ENCODE measurements around the gene CENPQ.

- TF ChIP-seq REST (IDR thresholded peaks at IDR 0.05; ENCODE audit: low read depth) = no peak
- TF ChIP-seq POLR2A (IDR thresholded peaks at IDR 0.05; ENCODE audit: borderline replicate concordance, extremely low read depth, insufficient read depth, insufficient read length) = no peak
- TF ChIP-seq ZFX (IDR thresholded peaks at IDR 0.05) = no peak
- TF ChIP-seq CTCF (IDR thresholded peaks at IDR 0.05 in 2 of 3, conservative IDR thresholded peaks at IDR 0.05 in 1 of 3; ENCODE audit: borderline replicate concordance in 1 of 3, insufficient read depth in 1 of 3, low read depth in 2 of 3, low read length in 2 of 3) = no peak
- TF ChIP-seq EZH2phosphoT487 (IDR thresholded peaks at IDR 0.05; ENCODE audit: borderline replicate concordance) = no peak
- TF ChIP-seq, protein P1, sequence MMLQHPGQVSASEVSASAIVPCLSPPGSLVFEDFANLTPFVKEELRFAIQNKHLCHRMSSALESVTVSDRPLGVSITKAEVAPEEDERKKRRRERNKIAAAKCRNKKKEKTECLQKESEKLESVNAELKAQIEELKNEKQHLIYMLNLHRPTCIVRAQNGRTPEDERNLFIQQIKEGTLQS (IDR thresholded peaks at IDR 0.05) = no peak
- TF ChIP-seq POLR2AphosphoS5 (IDR thresholded peaks at IDR 0.05; ENCODE audit: low read depth, low read length) = no peak
- TF ChIP-seq SIN3A (IDR thresholded peaks at IDR 0.05; ENCODE audit: low read depth) = no peak
- no peak for TF ChIP-seq EZH2 (IDR thresholded peaks at IDR 0.05)
- no peak for TF ChIP-seq ZNF274 (IDR thresholded peaks at IDR 0.05; ENCODE audit: low read depth, low read length)
- no peak for TF ChIP-seq RAD21 (IDR thresholded peaks at IDR 0.05; ENCODE audit: low read depth)
- TF ChIP-seq SP1 (IDR thresholded peaks at IDR 0.05; ENCODE audit: low read depth) = no peak
- TF ChIP-seq EGR1 (IDR thresholded peaks at IDR 0.05; ENCODE audit: low read depth) = no peak
- TF ChIP-seq TCF7L2 (IDR thresholded peaks at IDR 0.05; ENCODE audit: borderline replicate concordance, extremely low read depth, insufficient read depth, insufficient read length) = no peak
These were observed 72.6 kb downstream of the CENPQ start for GRCh38 chr6:49535795-49536194.
